Measurements from ENCODE around the gene IL1F10.

The IL1F10 gene

GRCh38 chr2:113114996-113115395 lies 47.2 kb downstream of the IL1F10 start:
- no peak for DNase-seq

GRCh38 chr2:113116100-113116958 lies 48.6 kb downstream of the IL1F10 start:
- DNase-seq, result no peak

- DNase-seq, result no peak
These were observed 49.9 kb downstream of the IL1F10 start for GRCh38 chr2:113117541-113118262.

GRCh38 chr2:113118263-113118657 lies 50.5 kb downstream of the IL1F10 start:
- no peak for DNase-seq

GRCh38 chr2:113119111-113119510 lies 51.3 kb downstream of the IL1F10 start:
- no peak for DNase-seq

- DNase-seq, result no peak
These were observed 53.1 kb downstream of the IL1F10 start for GRCh38 chr2:113120861-113121260.

GRCh38 chr2:113122364-113122763 lies 54.6 kb downstream of the IL1F10 start:
- DNase-seq, result no peak

GRCh38 chr2:113123726-113124125 lies 56.0 kb downstream of the IL1F10 start:
- DNase-seq, result no peak

- DNase-seq, result no peak
These were observed 56.6 kb downstream of the IL1F10 start for GRCh38 chr2:113124181-113124961.
